H1 (cell line): Measurements from ENCODE around the gene ZBTB20. TPM values are rescaled to one million over a fixed set of nuclear protein-coding genes. Genes with fewer than 3 reads are reported as not detected.

Experiments used
- CTCF ChIA-PET: fragments of 300-600 bp; sonication (Branson Sonifier 250); formaldehyde crosslinking; loops from one replicate; lab custom pipeline; 2021; ENCODE audit not compliant: partially characterized antibody; lab: Charles Lee
- POLR2A ChIA-PET: fragments of 300-600 bp; sonication (Branson Sonifier 250); formaldehyde crosslinking; loops from one replicate; lab custom pipeline; 2021; ENCODE audit warnings: inconsistent platforms; ENCODE audit not compliant: partially characterized antibody; lab: Charles Lee
- DNase-seq, 2 experiments: peaks; one replicate each; pipeline versions ENCODE4 v3.0.0 to v3.0.0-alpha.2; 2010 to 2022; ENCODE audit warnings: low spot score in 2 of 2, low read depth in 1 of 2, mixed read lengths in 1 of 2
- FAIRE-seq: peaks from 2 replicates; lab custom pipeline; 2011; peaks lifted over from hg19 to GRCh38; lab: Jason Lieb, UNC
- H2AFZ ChIP-seq: 2 replicates; pipeline ENCODE4 v1.8.1; 2012; ENCODE audit warnings: low read length, inconsistent platforms
- H2AK5ac ChIP-seq: 2 replicates; pipeline ENCODE4 v1.6.1; 2013; ENCODE audit warnings: low read depth, low read length
- H2BK120ac ChIP-seq: replicated peaks from 2 replicates; pipeline ENCODE3; 2013; ENCODE audit warnings: low read depth, low read length, inconsistent platforms
- H2BK12ac ChIP-seq: 2 replicates; pipeline ENCODE4 v1.6.1; 2013; ENCODE audit warnings: low read depth, low read length
- H2BK15ac ChIP-seq: 2 replicates; pipeline ENCODE4 v1.6.1; 2013; ENCODE audit warnings: low read length
- H2BK20ac ChIP-seq: 2 replicates; pipeline ENCODE4 v1.6.1; 2013; ENCODE audit warnings: low read length
- H2BK5ac ChIP-seq: 2 replicates; pipeline ENCODE4 v1.6.1; 2013; ENCODE audit warnings: low read depth, low read length
- H3K14ac ChIP-seq: 2 replicates; pipeline ENCODE4 v1.6.1; 2013; ENCODE audit warnings: inconsistent platforms; ENCODE audit not compliant: insufficient read length
- H3K18ac ChIP-seq: 2 replicates; pipeline ENCODE4 v1.6.1; 2013; ENCODE audit warnings: low read length; ENCODE audit errors: extremely low read depth
- H3K23ac ChIP-seq: 2 replicates; pipeline ENCODE4 v1.6.1; 2013; ENCODE audit warnings: inconsistent platforms; ENCODE audit not compliant: insufficient read length
- H3K23me2 ChIP-seq: 2 replicates; pipeline ENCODE4 v1.6.1; 2013; ENCODE audit warnings: low read depth, low read length
- H3K27ac ChIP-seq: 2 replicates; pipeline ENCODE4 v1.6.1; 2011; ENCODE audit warnings: low read depth, low read length, inconsistent platforms
- H3K27me3 ChIP-seq, 4 experiments: replicated peaks in 1 of 4; 1 replicate in 1 of 4; 2 replicates in 3 of 4; pipeline versions ENCODE4 v1.6.1 to v1.8.1; 2011 to 2013; ENCODE audit warnings: low read length in 3 of 4, mild to moderate bottlenecking in 3 of 4, inconsistent platforms in 2 of 4, mixed read lengths in 2 of 4, moderate library complexity in 1 of 4; ENCODE audit not compliant: control insufficient read depth in 3 of 4, insufficient read depth in 3 of 4; ENCODE audit errors: extremely low read depth in 1 of 4
- H3K36me3 ChIP-seq, 4 experiments: 2 replicates each; pipeline versions ENCODE4 v1.6.1 to v1.8.1; 2011 to 2013; ENCODE audit warnings: mild to moderate bottlenecking in 4 of 4, low read length in 3 of 4, moderate library complexity in 2 of 4, control low read depth in 1 of 4, inconsistent platforms in 1 of 4; ENCODE audit not compliant: insufficient read depth in 4 of 4, control insufficient read depth in 2 of 4
- H3K4ac ChIP-seq: replicated peaks from 2 replicates; pipeline ENCODE3; 2013; ENCODE audit warnings: low read length, low read depth, mixed read lengths, inconsistent platforms; ENCODE audit not compliant: insufficient read length
- H3K4me1 ChIP-seq, 4 experiments: replicated peaks in 1 of 4; 1 replicate in 1 of 4; 2 replicates in 3 of 4; pipeline versions ENCODE4 v1.6.1 to v1.8.1; 2011 to 2013; ENCODE audit warnings: low read length in 3 of 4, inconsistent platforms in 2 of 4, mixed read lengths in 1 of 4; ENCODE audit not compliant: insufficient read depth in 4 of 4, control insufficient read depth in 3 of 4
- H3K4me2 ChIP-seq, 2 experiments: 2 replicates each; pipeline versions ENCODE4 v1.6.1 to v1.8.1; 2011 to 2013; ENCODE audit warnings: low read depth in 2 of 2, low read length in 2 of 2, control low read depth in 1 of 2, inconsistent platforms in 1 of 2, mild to moderate bottlenecking in 1 of 2; ENCODE audit not compliant: insufficient read depth in 1 of 2
- H3K4me3 ChIP-seq, 4 experiments: fragments of 200-600, 300-600 bp in 1 of 4; sonication (generic), shearing (Covaris generic), sonication (Bioruptor Twin) in 1 of 4; 2 replicates each; pipeline versions ENCODE4 v1.5.1 to v1.8.1; 2011 to 2016; ENCODE audit warnings: low read length in 4 of 4, low read depth in 3 of 4, control low read depth in 2 of 4, inconsistent platforms in 2 of 4, mild to moderate bottlenecking in 2 of 4, mixed read lengths in 1 of 4, moderate library complexity in 1 of 4; ENCODE audit not compliant: insufficient read depth in 2 of 4; ENCODE audit errors: extremely low read depth in 1 of 4
- H3K56ac ChIP-seq: replicated peaks from 2 replicates; pipeline ENCODE3; 2013; ENCODE audit warnings: low read depth, mild to moderate bottlenecking, mixed read lengths, low read length, inconsistent platforms; ENCODE audit not compliant: insufficient read length
- H3K79me1 ChIP-seq: 2 replicates; pipeline ENCODE4 v1.6.1; 2013; ENCODE audit warnings: low read depth, low read length, control low read depth
- H3K79me2 ChIP-seq, 2 experiments: 2 replicates each; pipeline versions ENCODE4 v1.6.1 to v1.8.1; 2012 to 2013; ENCODE audit warnings: low read length in 2 of 2, mild to moderate bottlenecking in 2 of 2, inconsistent platforms in 1 of 2; ENCODE audit not compliant: insufficient read depth in 2 of 2, control insufficient read depth in 1 of 2
- H3K9ac ChIP-seq, 4 experiments: replicated peaks in 1 of 4; 1 replicate in 1 of 4; 2 replicates in 3 of 4; pipeline versions ENCODE4 v1.6.1 to v1.8.1; 2011 to 2013; ENCODE audit warnings: low read depth in 3 of 4, low read length in 3 of 4, control low read depth in 2 of 4, mild to moderate bottlenecking in 2 of 4, moderate library complexity in 2 of 4, inconsistent platforms in 1 of 4; ENCODE audit errors: extremely low read depth in 1 of 4
- H3K9me3 ChIP-seq, 2 experiments: 2 replicates each; pipeline versions ENCODE4 v1.6.1 to v1.8.1; 2012 to 2013; ENCODE audit warnings: mild to moderate bottlenecking in 2 of 2, moderate library complexity in 2 of 2, control low read depth in 1 of 2, inconsistent platforms in 1 of 2, low read depth in 1 of 2, low read length in 1 of 2, mixed read lengths in 1 of 2; ENCODE audit not compliant: insufficient read depth in 2 of 2
- H4K20me1 ChIP-seq, 2 experiments: replicated peaks in 1 of 2; 2 replicates each; pipeline versions ENCODE3 to v1.8.1; 2011 to 2013; ENCODE audit warnings: inconsistent platforms in 2 of 2, low read length in 2 of 2, mild to moderate bottlenecking in 1 of 2; ENCODE audit not compliant: insufficient read depth in 2 of 2, control insufficient read depth in 1 of 2
- H4K5ac ChIP-seq: 2 replicates; pipeline ENCODE4 v1.6.1; 2013; ENCODE audit warnings: low read length, low read depth, mixed read lengths, inconsistent platforms; ENCODE audit not compliant: insufficient read length
- H4K8ac ChIP-seq: 2 replicates; pipeline ENCODE4 v1.8.0; 2013; ENCODE audit warnings: mild to moderate bottlenecking, moderate library complexity, low read length, inconsistent platforms; ENCODE audit not compliant: insufficient read depth; ENCODE audit errors: extremely low read depth
- H4K91ac ChIP-seq: replicated peaks from 2 replicates; pipeline ENCODE3; 2013; ENCODE audit warnings: low read length, mixed read lengths, inconsistent platforms; ENCODE audit not compliant: insufficient read length
- ATF3 ChIP-seq: IDR thresholded peaks from 2 replicates; pipeline ENCODE4 v1.6.1; 2011; ENCODE audit warnings: low read depth, mild to moderate bottlenecking, low read length; ENCODE audit not compliant: insufficient read depth
- BCL11A ChIP-seq, 2 experiments: IDR thresholded peaks; one replicate each; pipeline ENCODE4 v1.6.1; 2011; ENCODE audit warnings: low read depth in 2 of 2, low read length in 2 of 2, mild to moderate bottlenecking in 2 of 2
- EGR1 ChIP-seq: IDR thresholded peaks from 2 replicates; pipeline ENCODE4 v1.6.1; 2011; ENCODE audit warnings: low read depth, low read length, borderline replicate concordance
- RXRA ChIP-seq: IDR thresholded peaks from 2 replicates; pipeline ENCODE4 v1.6.1; 2011; ENCODE audit warnings: low read depth, mild to moderate bottlenecking, low read length, moderate library complexity; ENCODE audit not compliant: insufficient read depth
- USF2 ChIP-seq: IDR thresholded peaks from 2 replicates; pipeline ENCODE4 v1.6.1; 2011; ENCODE audit warnings: low read length, improper control_type of control experiment
- WGBS, 2 experiments: shearing (Covaris generic) in 1 of 2; methylation state at CpG; one replicate each; pipeline versions ENCODE4 v1.1.6 to v1.1.7; 2013 to 2015; ENCODE audit warnings: low lambda C conversion rate in 2 of 2, mixed read lengths in 2 of 2, inconsistent platforms in 1 of 2, low coverage in 1 of 2, missing lambda C conversion rate in 1 of 2; ENCODE audit not compliant: insufficient replicate concordance in 2 of 2, insufficient coverage in 1 of 2, insufficient read length in 1 of 2; ENCODE audit errors: extremely low coverage in 1 of 2, missing lambda C conversion rate in 1 of 2; 5-methylcytosine and 5-hydroxymethylcytosine counted together
- polyA plus RNA-seq, 7 experiments: library from polyadenylated mRNA; depleted of rRNA in 3 of 7; stranded (reverse) in 5 of 7; unstranded in 2 of 7; fragments of >200 nt in 5 of 7; fragments of 200-250 nt in 2 of 7; gene quantifications; 1 replicate in 5 of 7; 2 replicates in 1 of 7; 4 replicates in 1 of 7; pipeline versions ENCODE4 v1.2.1 to v1.2.3, GENCODE V29; 2011 to 2013; ENCODE audit warnings: missing spikeins in 2 of 7, mixed read lengths in 2 of 7
- total RNA-seq: library from RNA; stranded (reverse); fragmentation: NEBNext Ultra II Directional; extraction: Animal tissue kit (Norgen Biotek cat#: 25700); gene quantifications from 2 replicates; pipeline ENCODE4 v1.2.1, GENCODE V29; 2021

ZBTB20 gene
- total and polyA plus RNA-seq, 2 of the 8 experiments (the other 6 are each of a cell fraction or from before 2014, with no cell fraction given), result 0.35 to 1.3 TPM

- ChIA-PET CTCF (no interaction called here), POLR2A (no interaction called here)
- H3K79me2 ChIP-seq, result no peaks in the 10 kb centered on the region
- H3K14ac ChIP-seq, result no peak overlapping the region
- H2BK15ac ChIP-seq, result no peak overlapping the region
- H3K23me2 ChIP-seq, result no peaks in the 10 kb centered on the region; the same call in 1 of the 2 replicates
- DNase-seq, result no peak
- H3K4me2 ChIP-seq, result no peak overlapping the region
- no peaks in the 10 kb centered on the region for H4K20me1 ChIP-seq
- WGBS, 2 experiments, result 92% methylated on average over 7 of the region's 7 CpGs; no CpG with 5 or more reads in 1 of the 2 experiments
- H3K9ac ChIP-seq, result no peak overlapping the region
- H2BK12ac ChIP-seq, result no peak overlapping the region
- H3K36me3 ChIP-seq, result no peaks in the 10 kb centered on the region
- H3K79me1 ChIP-seq, result no peaks in the 10 kb centered on the region
- H3K9me3 ChIP-seq, result no peaks in the 10 kb centered on the region
- no peak overlapping the region for H2AFZ ChIP-seq
- H3K4ac ChIP-seq, result no peak overlapping the region
- H2AK5ac ChIP-seq, result no peak overlapping the region
- no peaks in the 10 kb centered on the region for H3K27me3 ChIP-seq
- H4K8ac ChIP-seq, result no peak overlapping the region
- no peak overlapping the region for H2BK120ac ChIP-seq
- FAIRE-seq, result no peak
- H3K4me1 ChIP-seq, result no peaks in the 10 kb centered on the region
- no peak overlapping the region for H3K23ac ChIP-seq
- H2BK20ac ChIP-seq, result no peak overlapping the region
- H3K18ac ChIP-seq, result no peak overlapping the region
- H2BK5ac ChIP-seq, result no peak overlapping the region
- no peak overlapping the region for H3K56ac ChIP-seq
- H3K27ac ChIP-seq, result no peak overlapping the region
- no peak overlapping the region for H4K5ac ChIP-seq
- H4K91ac ChIP-seq, result no peak overlapping the region
- no peak overlapping the region for H3K4me3 ChIP-seq
- TF ChIP-seq BCL11A (IDR thresholded peaks at IDR 0.05; ENCODE audit: low read depth in 2 of 2, low read length in 2 of 2) (no peak), RXRA (no peak), USF2 (no peak), ATF3 (no peak), EGR1 (no peak)
Observed at GRCh38 chr3:114481113-114481512, 666.0 kb downstream of the ZBTB20 start.
